HEK293 (cell line): ENCODE data around the gene MYO18B.
A peak's percentile ranks its signal among the peaks of the same experiment; 100 is the strongest.

ENCODE experiments used
- CTCF ChIA-PET: fragments of 350-600 bp; formaldehyde crosslinking; extraction: SDS; loops from one replicate; lab custom pipeline; 2021; ENCODE audit warnings: antibody characterized with exemption; lab: Yijun Ruan, JAX
- POLR2A ChIA-PET: fragments of 300-600 bp; formaldehyde crosslinking; extraction: SDS; loops from one replicate; lab custom pipeline; 2020; ENCODE audit warnings: antibody characterized with exemption, inconsistent platforms; lab: Yijun Ruan, JAX
- H3K27ac ChIP-seq: fragments of 200-500 bp; sonication (Bioruptor generic); 2 replicates; pipeline ENCODE4 v1.5.1; 2014; ENCODE audit warnings: low read depth, low read length, control low read depth, inconsistent platforms; ENCODE audit errors: extremely low read depth
- H3K36me3 ChIP-seq, 2 experiments: fragments of 200-500 bp in 1 of 2; sonication (Bioruptor generic) in 1 of 2; 1 replicate in 1 of 2; 2 replicates in 1 of 2; pipeline ENCODE4 v1.5.1; 2014 to 2017; ENCODE audit warnings: inconsistent platforms in 2 of 2, low read length in 2 of 2; ENCODE audit not compliant: control insufficient read depth in 2 of 2, insufficient read depth in 1 of 2
- H3K4me1 ChIP-seq: fragments of 200-500 bp; sonication (Bioruptor generic); 2 replicates; pipeline ENCODE4 v1.5.1; 2014; ENCODE audit warnings: mild to moderate bottlenecking, low read length, inconsistent platforms; ENCODE audit not compliant: control insufficient read depth, insufficient read depth
- H3K4me3 ChIP-seq: 2 replicates; pipeline ENCODE4 v1.5.1; 2011; ENCODE audit warnings: low read depth, mild to moderate bottlenecking, control low read depth, low read length, moderate library complexity
- H3K9me3 ChIP-seq: fragments of 200-500 bp; sonication (Bioruptor generic); 2 replicates; pipeline ENCODE4 v1.5.1; 2014; ENCODE audit warnings: low read depth, low read length, inconsistent platforms; ENCODE audit not compliant: control insufficient read depth, insufficient read depth
- WT1 ChIP-seq: fragments of 450-650 bp; formaldehyde crosslinking; IDR thresholded peaks from 2 replicates; pipeline ENCODE4 v1.5.1; 2016; ENCODE audit warnings: missing biosample characterization, missing genetic modification characterization
- ZFP37 ChIP-seq: fragments of 450-650 bp; formaldehyde crosslinking; IDR thresholded peaks from 2 replicates; pipeline ENCODE4 v1.5.1; 2016; ENCODE audit warnings: missing biosample characterization, missing genetic modification characterization
- ZNF121 ChIP-seq: fragments of 450-650 bp; formaldehyde crosslinking; IDR thresholded peaks from 2 replicates; pipeline ENCODE4 v1.5.1; 2016; ENCODE audit warnings: missing biosample characterization, missing genetic modification characterization
- ZNF132 ChIP-seq: fragments of 450-650 bp; formaldehyde crosslinking; IDR thresholded peaks from 2 replicates; pipeline ENCODE4 v1.5.1; 2017; ENCODE audit warnings: missing biosample characterization, missing genetic modification characterization, borderline replicate concordance
- ZNF266 ChIP-seq: fragments of 450-650 bp; formaldehyde crosslinking; IDR thresholded peaks from 2 replicates; pipeline ENCODE4 v1.5.1; 2016; ENCODE audit warnings: missing biosample characterization, missing genetic modification characterization, low read depth
- ZNF302 ChIP-seq: fragments of 450-650 bp; formaldehyde crosslinking; IDR thresholded peaks from 2 replicates; pipeline ENCODE4 v1.5.1; 2016; ENCODE audit warnings: missing biosample characterization, missing genetic modification characterization, low read depth
- ZNF426 ChIP-seq: fragments of 450-650 bp; formaldehyde crosslinking; IDR thresholded peaks from 2 replicates; pipeline ENCODE4 v1.5.1; 2017; ENCODE audit warnings: missing biosample characterization, missing genetic modification characterization, mild to moderate bottlenecking, inconsistent platforms, moderate library complexity
- ZNF626 ChIP-seq: fragments of 450-650 bp; sonication (Bioruptor Pico); formaldehyde crosslinking; IDR thresholded peaks from 2 replicates; pipeline ENCODE4 v1.5.1; 2018; ENCODE audit warnings: missing biosample characterization, missing genetic modification characterization, inconsistent platforms
- ZNF701 ChIP-seq: fragments of 450-650 bp; formaldehyde crosslinking; IDR thresholded peaks from 2 replicates; pipeline ENCODE4 v1.5.1; 2016; ENCODE audit warnings: missing biosample characterization, missing genetic modification characterization
- ZNF747 ChIP-seq: fragments of 450-650 bp; formaldehyde crosslinking; IDR thresholded peaks from 2 replicates; pipeline ENCODE4 v1.5.1; 2016; ENCODE audit warnings: missing biosample characterization, missing genetic modification characterization
- TF ChIP-seq, protein P1 (sequence below): fragments of 450-650 bp; formaldehyde crosslinking; IDR thresholded peaks from 2 replicates; pipeline ENCODE4; 2016; ENCODE audit warnings: missing biosample characterization, missing genetic modification characterization
- TF ChIP-seq, protein P2 (sequence below): fragments of 450-650 bp; formaldehyde crosslinking; IDR thresholded peaks from 2 replicates; pipeline ENCODE4 v1.5.1; 2016; ENCODE audit warnings: missing biosample characterization, missing genetic modification characterization
- TF ChIP-seq, protein P3 (sequence below): fragments of 450-650 bp; IDR thresholded peaks from 2 replicates; pipeline ENCODE4 v1.5.1; 2018; ENCODE audit warnings: missing biosample characterization, mild to moderate bottlenecking, missing genetic modification characterization
- TF ChIP-seq, protein P4 (sequence below): fragments of 450-650 bp; formaldehyde crosslinking; IDR thresholded peaks from 2 replicates; pipeline ENCODE4 v1.5.1; 2016; ENCODE audit warnings: missing biosample characterization, missing genetic modification characterization
- TF ChIP-seq, protein P5 (sequence below): fragments of 450-650 bp; formaldehyde crosslinking; IDR thresholded peaks from 2 replicates; pipeline ENCODE4 v1.5.1; 2016; ENCODE audit warnings: missing biosample characterization, missing genetic modification characterization

MYO18B gene

DNA sequence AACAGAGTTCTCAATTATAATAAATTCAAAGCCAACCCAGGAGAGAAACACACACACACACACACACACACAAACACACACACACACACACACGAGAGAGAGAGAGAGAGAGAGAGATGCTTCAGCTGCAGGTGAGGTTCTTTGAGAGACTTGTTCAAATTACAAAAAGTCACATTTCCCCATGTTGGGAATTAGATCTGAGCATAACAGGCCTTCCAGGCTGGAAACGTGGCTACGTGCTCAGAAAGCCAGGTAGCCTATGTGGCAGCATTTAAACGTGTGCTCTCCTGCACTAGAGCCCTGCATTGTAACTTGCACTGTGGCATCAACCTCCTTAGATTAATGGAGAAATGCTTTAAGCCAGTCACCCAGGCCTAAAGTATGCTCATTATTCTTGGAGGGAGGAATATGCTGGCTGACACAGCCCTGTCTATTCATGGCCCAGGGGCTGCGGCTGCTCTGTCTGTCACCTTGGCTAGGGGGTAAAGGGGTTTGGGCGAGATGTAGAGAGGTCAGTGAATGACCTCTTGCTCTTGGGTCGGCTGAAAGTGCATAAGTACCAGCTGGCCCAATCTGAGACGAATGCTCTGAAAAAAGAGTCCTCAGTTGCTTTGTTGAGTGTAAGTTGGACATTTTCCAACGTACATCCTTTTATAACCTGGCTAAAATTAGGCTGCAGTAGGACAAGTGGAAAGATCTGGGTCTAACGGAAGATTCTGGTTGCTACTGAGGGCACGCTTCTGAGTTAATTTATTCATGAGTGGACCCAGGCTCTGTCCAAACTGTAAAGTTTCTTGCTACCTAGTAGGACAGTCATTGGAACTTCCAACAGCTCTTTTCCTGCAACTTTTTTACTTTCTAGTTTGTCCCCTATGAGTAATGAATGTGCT is 256.1 kb downstream of the MYO18B start (continued):
- TF ChIP-seq, protein P1, sequence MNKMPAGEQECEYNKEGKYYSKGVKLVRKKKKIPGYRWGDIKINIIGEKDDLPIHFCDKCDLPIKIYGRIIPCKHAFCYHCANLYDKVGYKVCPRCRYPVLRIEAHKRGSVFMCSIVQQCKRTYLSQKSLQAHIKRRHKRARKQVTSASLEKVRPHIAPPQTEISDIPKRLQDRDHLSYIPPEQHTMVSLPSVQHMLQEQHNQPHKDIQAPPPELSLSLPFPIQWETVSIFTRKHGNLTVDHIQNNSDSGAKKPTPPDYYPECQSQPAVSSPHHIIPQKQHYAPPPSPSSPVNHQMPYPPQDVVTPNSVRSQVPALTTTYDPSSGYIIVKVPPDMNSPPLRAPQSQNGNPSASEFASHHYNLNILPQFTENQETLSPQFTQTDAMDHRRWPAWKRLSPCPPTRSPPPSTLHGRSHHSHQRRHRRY (tag by site-specific recombination): no peak
- TF ChIP-seq ZFP37 (tag by site-specific recombination): no peak
- no peak for TF ChIP-seq ZNF426

DNA sequence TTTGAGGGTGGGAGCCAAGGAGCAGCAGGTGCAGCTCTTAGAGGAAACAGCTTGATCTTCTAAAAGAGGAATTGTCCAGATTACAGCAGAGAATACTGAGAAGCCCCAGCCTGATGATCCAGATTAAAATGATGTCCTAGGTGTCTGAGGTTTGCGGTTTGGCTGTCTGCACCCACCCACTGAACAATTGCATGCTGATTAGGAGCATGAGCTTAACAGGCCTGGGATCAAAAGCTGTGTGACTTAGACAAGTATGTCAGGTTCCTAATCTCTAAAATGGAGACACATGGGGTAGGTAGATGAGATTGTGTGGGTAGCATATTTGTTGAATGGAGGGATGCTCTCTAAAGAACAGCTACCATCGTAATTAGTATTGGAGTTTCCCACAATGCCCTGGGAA is 260.5 kb downstream of the MYO18B start:
- TF ChIP-seq ZNF132 (tag by site-specific recombination) (no peak), ZNF302 (tag by site-specific recombination) (no peak), ZNF701 (tag by site-specific recombination) (no peak), ZNF747 (no peak), ZNF266 (no peak), WT1 (tag by site-specific recombination) (no peak), ZNF121 (tag by site-specific recombination) (no peak)
- TF ChIP-seq, protein P2, sequence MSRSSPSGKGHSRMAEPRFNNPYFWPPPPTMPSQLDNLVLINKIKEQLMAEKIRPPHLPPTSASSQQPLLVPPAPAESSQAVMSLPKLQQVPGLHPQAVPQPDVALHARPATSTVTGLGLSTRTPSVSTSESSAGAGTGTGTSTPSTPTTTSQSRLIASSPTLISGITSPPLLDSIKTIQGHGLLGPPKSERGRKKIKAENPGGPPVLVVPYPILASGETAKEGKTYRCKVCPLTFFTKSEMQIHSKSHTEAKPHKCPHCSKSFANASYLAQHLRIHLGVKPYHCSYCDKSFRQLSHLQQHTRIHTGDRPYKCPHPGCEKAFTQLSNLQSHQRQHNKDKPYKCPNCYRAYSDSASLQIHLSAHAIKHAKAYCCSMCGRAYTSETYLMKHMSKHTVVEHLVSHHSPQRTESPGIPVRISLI (tag by site-specific recombination): no peak
- TF ChIP-seq, protein P3, sequence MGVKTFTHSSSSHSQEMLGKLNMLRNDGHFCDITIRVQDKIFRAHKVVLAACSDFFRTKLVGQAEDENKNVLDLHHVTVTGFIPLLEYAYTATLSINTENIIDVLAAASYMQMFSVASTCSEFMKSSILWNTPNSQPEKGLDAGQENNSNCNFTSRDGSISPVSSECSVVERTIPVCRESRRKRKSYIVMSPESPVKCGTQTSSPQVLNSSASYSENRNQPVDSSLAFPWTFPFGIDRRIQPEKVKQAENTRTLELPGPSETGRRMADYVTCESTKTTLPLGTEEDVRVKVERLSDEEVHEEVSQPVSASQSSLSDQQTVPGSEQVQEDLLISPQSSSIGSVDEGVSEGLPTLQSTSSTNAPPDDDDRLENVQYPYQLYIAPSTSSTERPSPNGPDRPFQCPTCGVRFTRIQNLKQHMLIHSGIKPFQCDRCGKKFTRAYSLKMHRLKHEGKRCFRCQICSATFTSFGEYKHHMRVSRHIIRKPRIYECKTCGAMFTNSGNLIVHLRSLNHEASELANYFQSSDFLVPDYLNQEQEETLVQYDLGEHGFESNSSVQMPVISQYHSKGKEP: no peak
- TF ChIP-seq, protein P4, sequence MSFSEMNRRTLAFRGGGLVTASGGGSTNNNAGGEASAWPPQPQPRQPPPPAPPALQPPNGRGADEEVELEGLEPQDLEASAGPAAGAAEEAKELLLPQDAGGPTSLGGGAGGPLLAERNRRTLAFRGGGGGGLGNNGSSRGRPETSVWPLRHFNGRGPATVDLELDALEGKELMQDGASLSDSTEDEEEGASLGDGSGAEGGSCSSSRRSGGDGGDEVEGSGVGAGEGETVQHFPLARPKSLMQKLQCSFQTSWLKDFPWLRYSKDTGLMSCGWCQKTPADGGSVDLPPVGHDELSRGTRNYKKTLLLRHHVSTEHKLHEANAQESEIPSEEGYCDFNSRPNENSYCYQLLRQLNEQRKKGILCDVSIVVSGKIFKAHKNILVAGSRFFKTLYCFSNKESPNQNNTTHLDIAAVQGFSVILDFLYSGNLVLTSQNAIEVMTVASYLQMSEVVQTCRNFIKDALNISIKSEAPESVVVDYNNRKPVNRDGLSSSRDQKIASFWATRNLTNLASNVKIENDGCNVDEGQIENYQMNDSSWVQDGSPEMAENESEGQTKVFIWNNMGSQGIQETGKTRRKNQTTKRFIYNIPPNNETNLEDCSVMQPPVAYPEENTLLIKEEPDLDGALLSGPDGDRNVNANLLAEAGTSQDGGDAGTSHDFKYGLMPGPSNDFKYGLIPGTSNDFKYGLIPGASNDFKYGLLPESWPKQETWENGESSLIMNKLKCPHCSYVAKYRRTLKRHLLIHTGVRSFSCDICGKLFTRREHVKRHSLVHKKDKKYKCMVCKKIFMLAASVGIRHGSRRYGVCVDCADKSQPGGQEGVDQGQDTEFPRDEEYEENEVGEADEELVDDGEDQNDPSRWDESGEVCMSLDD: no peak
- TF ChIP-seq, all 188 proteins: peak for 0
- POLR2A ChIA-PET: no interaction called here
- no peaks in the 10 kb centered on the region for H3K4me1 ChIP-seq
- H3K27ac ChIP-seq: no peak overlapping the region
- no peaks in the 10 kb centered on the region for H3K9me3 ChIP-seq
- CTCF ChIA-PET: no interaction called here
- H3K4me3 ChIP-seq: no peak overlapping the region
- H3K36me3 ChIP-seq: no peaks in the 10 kb centered on the region

DNA sequence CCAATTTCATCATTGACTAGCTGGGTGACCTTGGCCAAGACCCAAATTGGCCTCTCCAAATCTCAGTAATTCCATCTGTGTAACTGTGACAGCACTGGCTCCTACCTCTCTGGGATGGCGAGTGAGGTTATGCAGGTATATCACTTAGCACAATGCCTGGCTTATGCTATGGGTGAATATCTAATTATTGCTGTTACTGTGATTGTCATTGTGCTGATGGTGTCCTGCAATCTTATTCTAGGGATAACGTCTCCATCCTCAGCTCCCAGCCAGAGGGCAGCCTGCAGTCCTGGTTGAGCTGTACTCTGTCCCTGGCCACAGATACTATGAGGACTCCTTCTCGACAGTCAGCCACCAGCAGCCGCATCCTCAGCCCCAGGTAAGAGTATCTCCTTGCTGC is 262.5 kb downstream of the MYO18B start:
- Histone ChIP-seq H3K27ac (no peak overlapping the region), H3K4me3 (no peak overlapping the region), H3K4me1 (no peaks in the 10 kb centered on the region), H3K36me3 (no peaks in the 10 kb centered on the region), H3K9me3 (no peaks in the 10 kb centered on the region)
- CTCF ChIA-PET: interaction anchor here (0.9 kb wide), 1 partner anchor 10 kb away, joined by 3 read pairs; no protein-coding TSS in a partner anchor
- no peak for TF ChIP-seq ZNF626 (tag by site-specific recombination)
- TF ChIP-seq, protein P5, sequence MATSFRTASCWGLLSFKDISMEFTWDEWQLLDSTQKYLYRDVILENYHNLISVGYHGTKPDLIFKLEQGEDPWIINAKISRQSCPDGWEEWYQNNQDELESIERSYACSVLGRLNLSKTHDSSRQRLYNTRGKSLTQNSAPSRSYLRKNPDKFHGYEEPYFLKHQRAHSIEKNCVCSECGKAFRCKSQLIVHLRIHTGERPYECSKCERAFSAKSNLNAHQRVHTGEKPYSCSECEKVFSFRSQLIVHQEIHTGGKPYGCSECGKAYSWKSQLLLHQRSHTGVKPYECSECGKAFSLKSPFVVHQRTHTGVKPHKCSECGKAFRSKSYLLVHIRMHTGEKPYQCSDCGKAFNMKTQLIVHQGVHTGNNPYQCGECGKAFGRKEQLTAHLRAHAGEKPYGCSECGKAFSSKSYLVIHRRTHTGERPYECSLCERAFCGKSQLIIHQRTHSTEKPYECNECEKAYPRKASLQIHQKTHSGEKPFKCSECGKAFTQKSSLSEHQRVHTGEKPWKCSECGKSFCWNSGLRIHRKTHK (tag by site-specific recombination): peak; percentile 94
- POLR2A ChIA-PET: no interaction called here
